BJ (cell line): ENCODE results near the gene KISS1. TPM values are rescaled to one million over a fixed set of nuclear protein-coding genes. Genes with fewer than 3 reads are reported as not detected.

Experiments
- CTCF ChIA-PET: fragments of 350-600 bp; formaldehyde crosslinking; extraction: SDS; loops from one replicate; lab custom pipeline; 2021; ENCODE audit warnings: antibody characterized with exemption, inconsistent platforms; lab: Yijun Ruan, JAX
- POLR2A ChIA-PET: fragments of 300-600 bp; sonication (Branson Sonifier 250); formaldehyde crosslinking; extraction: SDS; loops from one replicate; lab custom pipeline; 2021; ENCODE audit warnings: antibody characterized with exemption; lab: Charles Lee
- DNase-seq: peaks from one replicate; pipeline ENCODE4 v3.0.0-alpha.2; 2011; ENCODE audit warnings: low read depth
- H3K27me3 ChIP-seq: 2 replicates; pipeline ENCODE4 v1.6.0; 2011; ENCODE audit warnings: low read length; ENCODE audit not compliant: control insufficient read depth, insufficient read depth
- H3K36me3 ChIP-seq: 2 replicates; pipeline ENCODE4 v1.5.1; 2011; ENCODE audit warnings: low read length; ENCODE audit not compliant: control insufficient read depth, insufficient read depth
- H3K4me3 ChIP-seq: 2 replicates; pipeline ENCODE4 v1.5.1; 2011; ENCODE audit warnings: low read depth, mild to moderate bottlenecking, control low read depth, low read length
- CTCF ChIP-seq: IDR thresholded peaks from 2 replicates; pipeline ENCODE4 v1.5.1; 2011; ENCODE audit warnings: low read depth, mild to moderate bottlenecking, control low read depth, inconsistent platforms, low read length, moderate library complexity; ENCODE audit not compliant: insufficient read depth
- polyA plus RNA-seq: library from polyadenylated mRNA; depleted of rRNA; stranded (reverse); fragments of >200 nt; gene quantifications from 2 replicates; pipeline ENCODE4 v1.2.3, GENCODE V29; 2011

KISS1 gene
- polyA plus RNA-seq, 1 experiment, result 23.0 TPM

GRCh38 chr1:204186597-204186996, 9.7 kb downstream of the KISS1 start:
- ChIA-PET POLR2A (no interaction called here), CTCF (no interaction called here)
- no peak for TF ChIP-seq CTCF
- DNase-seq, result no peak
- Histone ChIP-seq H3K27me3 (peaks cover 1% of the 10 kb centered on the region; the same call in 1 of the 2 replicates), H3K36me3 (no peaks in the 10 kb centered on the region), H3K4me3 (no peak overlapping the region)

- no peak for DNase-seq
- no peaks in the 10 kb centered on the region for H3K36me3 ChIP-seq
- ChIA-PET POLR2A (no interaction called here), CTCF (interaction anchor here (0.9 to 2.5 kb wide), 5 partner anchors 9 to 33 kb away, joined by 3 to 13 read pairs (median 3); partner anchors contain the start of gene GOLT1A)
- TF ChIP-seq CTCF, result no peak
- no peak overlapping the region for H3K4me3 ChIP-seq
- H3K27me3 ChIP-seq, result no peaks in the 10 kb centered on the region
Observed at GRCh38 chr1:204181116-204181515, 15.2 kb downstream of the KISS1 start.

- ChIA-PET POLR2A (no interaction called here), CTCF (interaction anchor here (1.1 to 2.5 kb wide), 5 partner anchors 10 to 27 kb away, joined by 3 to 13 read pairs (median 7); no protein-coding TSS in a partner anchor)
- no peak for DNase-seq
- Histone ChIP-seq H3K36me3 (no peaks in the 10 kb centered on the region), H3K4me3 (no peak overlapping the region), H3K27me3 (no peaks in the 10 kb centered on the region)
- no peak for TF ChIP-seq CTCF
Observed at GRCh38 chr1:204180133-204180532, 16.2 kb downstream of the KISS1 start.

GRCh38 chr1:204178487-204179281, 17.6 kb downstream of the KISS1 start:
- no peaks in the 10 kb centered on the region for H3K36me3 ChIP-seq
- no peak for TF ChIP-seq CTCF
- H3K4me3 ChIP-seq, result no peak overlapping the region
- DNase-seq, result no peak
- no peaks in the 10 kb centered on the region for H3K27me3 ChIP-seq
- CTCF ChIA-PET, result interaction anchor here (2.4 to 5.5 kb wide), 3 partner anchors 16 to 28 kb away, joined by 12 to 30 read pairs (median 13); no protein-coding TSS in a partner anchor
- POLR2A ChIA-PET, result no interaction called here

GRCh38 chr1:204177133-204177532, 19.2 kb downstream of the KISS1 start:
- no peak for DNase-seq
- TF ChIP-seq CTCF, result no peak
- H3K4me3 ChIP-seq, result no peak overlapping the region
- ChIA-PET CTCF (interaction anchor here (1.2 to 5.5 kb wide), 2 partner anchors 9 to 29 kb away, joined by 4 to 30 read pairs; no protein-coding TSS in a partner anchor), POLR2A (no interaction called here)
- H3K27me3 ChIP-seq, result no peaks in the 10 kb centered on the region
- H3K36me3 ChIP-seq, result no peaks in the 10 kb centered on the region
